NCI-H2029 (cell line): ENCODE measurements around the gene SF3B2.
"Not testable (repeated sequence)": the region's sequence is repeated elsewhere in the genome, so short reads cannot be mapped to it uniquely, and the experiment has no call there.

Source experiments
- DNase-seq: peaks from one replicate; lab custom pipeline; 2025; lab: John Stamatoyannopoulos, UW

The SF3B2 gene

GRCh38 chr11:66015936-66016792, 36.0 kb upstream of the SF3B2 start:
- DNase-seq: no peak

- no peak for DNase-seq
Measured at GRCh38 chr11:66016793-66017177, 35.4 kb upstream of the SF3B2 start.

DNA sequence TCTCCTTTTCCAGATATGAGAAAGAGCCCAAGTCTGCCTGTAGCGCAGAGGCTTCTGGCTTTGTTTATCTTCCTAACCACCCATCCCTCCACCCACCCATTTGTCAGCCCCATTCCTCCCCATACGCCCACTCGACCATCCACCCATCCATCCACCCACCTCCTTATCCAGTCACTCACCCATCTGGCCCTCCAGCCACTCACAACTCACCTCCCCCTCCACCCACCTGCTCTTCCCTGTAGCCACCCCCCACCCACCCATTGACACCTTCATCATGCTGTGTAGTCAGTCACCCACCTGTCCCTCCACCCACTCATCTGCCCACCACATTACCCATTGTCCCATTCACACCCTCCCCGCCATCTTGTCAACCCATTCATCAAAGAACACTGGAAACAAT, 34.8 kb upstream of the SF3B2 start:
- DNase-seq: no peak

DNA sequence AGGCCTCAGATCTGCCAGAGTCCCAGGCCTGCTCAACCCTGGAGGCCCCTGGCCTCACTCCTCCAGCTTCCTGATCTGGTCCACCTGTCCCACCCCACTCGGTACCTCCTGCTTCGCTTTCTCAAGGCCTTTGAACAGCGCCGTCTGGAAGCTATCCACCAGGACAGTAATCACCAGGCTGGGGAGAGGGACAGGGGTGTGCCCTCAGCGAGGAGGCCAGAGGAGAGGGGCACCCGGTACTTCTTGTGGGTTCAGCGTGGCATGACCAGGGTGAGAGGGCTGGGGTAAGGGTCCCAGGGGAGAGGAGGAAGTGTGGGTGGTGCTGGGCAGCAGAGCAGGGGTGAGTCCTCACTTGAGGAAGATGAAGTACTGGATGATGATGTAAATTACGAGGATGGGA, 32.0 kb upstream of the SF3B2 start:
- no peak for DNase-seq

- DNase-seq: no peak
Measured at GRCh38 chr11:66020618-66021357, 31.4 kb upstream of the SF3B2 start.

- peak; percentile 39 for DNase-seq
Measured at GRCh38 chr11:66022401-66023185, 29.6 kb upstream of the SF3B2 start.

- DNase-seq: not testable (repeated sequence)
Measured at GRCh38 chr11:66023186-66023440, 29.1 kb upstream of the SF3B2 start.

DNA sequence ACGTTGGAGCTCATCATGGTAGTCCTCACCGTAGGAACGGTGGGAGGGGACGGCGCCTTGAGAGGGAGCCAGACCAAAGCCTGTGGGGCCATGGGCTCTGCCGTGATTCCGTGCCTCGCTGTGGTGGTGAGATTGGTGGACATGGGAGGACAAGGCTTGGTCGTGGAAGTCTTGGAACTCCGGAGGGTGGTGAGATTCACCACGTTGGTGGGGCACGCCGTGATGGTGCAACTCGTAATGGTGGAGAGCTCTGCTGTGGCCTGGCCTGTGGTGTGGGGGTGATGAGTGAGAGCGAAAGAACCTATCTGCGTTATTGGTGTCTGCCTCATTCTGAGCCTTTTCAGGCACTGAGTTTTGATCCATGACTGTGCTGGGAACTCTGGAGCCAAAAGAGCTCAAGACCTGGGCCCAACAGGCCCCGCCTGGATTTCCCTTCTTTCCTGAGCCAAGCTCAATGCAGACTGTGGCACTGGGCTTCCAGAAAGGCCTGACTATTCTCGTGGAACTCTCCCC, 26.1 kb upstream of the SF3B2 start, which contains the start of gene CATSPER1:
Gene CATSPER1 (minus strand): TSS at position 463 of the 513 bp plus-strand sequence. CDS start 100 bp downstream, at position 363.
- DNase-seq: no peak

DNA sequence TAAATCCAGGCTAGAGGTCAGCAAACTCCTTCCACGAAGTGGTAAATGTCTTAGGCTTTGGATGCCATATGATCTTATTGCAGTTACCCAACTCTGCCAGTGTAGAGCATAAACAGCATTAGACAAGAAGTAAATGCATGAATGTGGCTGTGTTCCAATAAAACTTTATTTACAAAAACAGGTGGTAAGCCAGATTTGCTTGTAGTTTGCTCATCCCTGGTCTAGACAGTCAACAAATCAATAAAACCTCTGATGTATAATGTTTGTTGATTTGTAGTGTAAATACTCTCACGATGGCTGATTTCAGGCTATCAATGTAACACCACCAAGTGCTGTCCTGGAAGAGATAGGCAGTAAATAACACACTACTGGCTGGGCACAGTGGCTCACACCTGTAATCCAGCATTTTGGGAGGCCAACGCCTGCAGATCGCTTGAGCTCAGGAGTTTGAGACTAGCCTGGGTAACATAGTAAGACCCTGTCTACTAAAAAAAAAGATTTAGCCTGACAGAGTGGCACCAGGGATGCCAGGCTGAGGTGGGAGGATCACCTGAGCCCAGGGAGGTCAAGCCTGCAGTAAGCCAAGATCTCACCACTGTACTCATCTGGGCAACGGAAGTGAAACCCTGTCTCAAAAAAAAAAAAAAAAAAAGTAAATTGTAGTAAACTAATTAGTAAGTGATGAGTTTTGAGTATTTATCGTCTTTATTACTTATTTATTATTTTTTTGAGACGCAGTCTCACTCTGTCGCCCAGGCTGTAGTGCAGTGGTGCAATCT, 19.0 kb upstream of the SF3B2 start:
- no peak for DNase-seq

GRCh38 chr11:66035653-66036333, 16.4 kb upstream of the SF3B2 start:
- DNase-seq: no peak

- DNase-seq: no peak
Measured at GRCh38 chr11:66036334-66036710, 15.8 kb upstream of the SF3B2 start.

GRCh38 chr11:66037327-66037726, 14.8 kb upstream of the SF3B2 start:
- no peak for DNase-seq

- DNase-seq: no peak
Measured at GRCh38 chr11:66039765-66040164, 12.4 kb upstream of the SF3B2 start.

DNA sequence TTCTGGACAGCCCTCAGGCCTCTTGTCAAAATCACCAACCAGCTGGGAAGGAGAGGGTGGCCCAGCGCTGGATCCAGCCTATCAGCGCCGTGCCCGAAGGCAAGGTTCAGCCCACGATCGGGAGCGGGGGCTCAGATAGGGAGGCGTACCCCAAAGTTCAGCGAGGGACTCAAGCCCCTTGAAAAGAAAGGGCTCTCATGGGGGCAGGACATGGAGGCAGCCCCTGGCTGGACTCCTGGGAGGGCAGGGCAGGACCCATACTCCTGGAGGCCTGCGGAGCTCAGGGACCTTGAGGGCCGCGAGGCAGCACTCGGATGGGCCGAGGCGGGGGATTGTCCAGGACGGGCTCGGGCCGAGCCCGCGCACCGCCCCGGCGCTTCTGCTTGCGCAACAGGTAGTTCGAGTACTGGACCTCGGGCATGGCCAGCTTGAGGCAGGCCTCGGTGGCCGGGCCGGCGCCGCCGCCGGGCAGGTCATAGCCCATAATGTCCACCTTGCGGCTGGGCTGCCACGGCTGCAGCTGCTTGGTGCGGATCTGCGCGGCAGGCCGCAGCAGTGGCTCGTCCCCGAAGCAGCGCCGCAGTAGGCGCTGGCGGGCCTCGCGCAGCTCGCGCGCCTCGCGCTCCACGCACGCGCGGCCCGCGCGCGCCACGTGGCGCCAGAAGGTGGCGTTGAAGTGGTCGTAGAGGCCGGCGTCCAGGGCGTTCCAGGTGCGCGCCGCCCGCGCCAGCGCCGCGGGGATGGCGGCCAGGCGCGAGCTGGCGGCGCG, 9.8 kb upstream of the SF3B2 start:
- DNase-seq: no peak

- DNase-seq: no peak
Measured at GRCh38 chr11:66042996-66043906, 8.9 kb upstream of the SF3B2 start.

DNA sequence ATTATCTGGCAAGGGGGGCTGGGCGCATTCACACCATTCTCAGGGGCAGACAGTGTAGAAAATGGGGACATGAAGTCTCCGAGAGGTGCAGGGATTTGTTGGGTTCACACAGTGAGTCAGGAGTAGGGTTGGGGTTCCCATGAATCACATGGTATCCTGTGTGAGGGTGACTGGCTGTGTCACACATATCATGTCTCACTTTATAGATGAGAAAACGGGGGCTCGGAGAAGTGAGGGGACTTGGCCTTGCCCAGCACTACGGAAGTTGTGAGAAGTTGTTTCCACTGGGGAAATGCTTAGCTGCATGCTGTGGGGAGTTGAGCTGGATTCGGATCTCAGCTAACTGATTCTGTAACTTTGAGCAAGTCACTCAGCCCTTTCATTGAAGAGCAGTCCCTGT, 7.4 kb upstream of the SF3B2 start:
- no peak for DNase-seq

- peak; percentile 61 for DNase-seq
Measured at GRCh38 chr11:66045177-66045639, 7.0 kb upstream of the SF3B2 start.

DNA sequence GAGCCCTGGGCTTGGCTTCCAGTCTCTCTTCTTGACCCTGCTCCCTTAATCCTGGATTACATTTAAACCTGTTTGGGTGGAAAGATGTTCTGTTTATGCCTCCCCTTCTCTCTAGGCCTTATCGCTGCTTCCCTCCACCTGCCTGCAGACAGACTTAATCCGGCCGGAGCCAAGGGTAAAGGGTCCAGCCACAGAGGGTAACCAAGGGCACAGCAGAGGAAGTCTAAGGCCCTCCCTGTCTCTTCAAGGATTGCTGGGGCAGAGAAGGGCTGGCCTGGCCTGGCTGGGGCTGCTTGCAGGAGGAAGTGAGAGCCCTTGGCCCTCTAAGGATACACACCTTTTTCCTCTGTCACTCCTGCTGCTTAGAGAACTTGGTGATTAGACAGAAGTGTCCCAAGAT, 5.3 kb upstream of the SF3B2 start:
- no peak for DNase-seq
